ENCODE measurements around the gene RBCK1. TPM values are rescaled to one million over a fixed set of nuclear protein-coding genes. Genes with fewer than 3 reads are reported as not detected.

Gene RBCK1
- total RNA-seq, 1 donor from 2014 or later, result 44.8 TPM

GRCh38 chr20:478949-479429 lies 70.9 kb downstream of the RBCK1 start:
- intact Hi-C loops (cut with micrococcal nuclease), result loop anchor here (5.0 kb wide), 1 partner anchor 127 kb away; no protein-coding TSS in a partner anchor
- ATAC-seq, result peak; percentile 42
- DNase-seq, result no peak

- ATAC-seq (no peak), DNase-seq (no peak)
- intact Hi-C loops (cut with micrococcal nuclease), result loop anchor here (5.0 kb wide), 1 partner anchor 127 kb away; no protein-coding TSS in a partner anchor
Measured at GRCh38 chr20:479487-479886, 71.4 kb downstream of the RBCK1 start.

- DNase-seq (no peak), ATAC-seq (no peak)
- intact Hi-C loops (cut with micrococcal nuclease), result no loop called here
Measured at GRCh38 chr20:480044-480443, 71.9 kb downstream of the RBCK1 start.

GRCh38 chr20:481167-481566 lies 73.1 kb downstream of the RBCK1 start:
- no peak for ATAC-seq
- intact Hi-C loops (cut with micrococcal nuclease), result no loop called here
- no peak for DNase-seq

Other genes with a start within 250 kb of the RBCK1 start
- not detected for gene DEFB128, start 218.6 kb upstream of the RBCK1 start, total RNA-seq
- gene DEFB129, start 181.0 kb upstream of the RBCK1 start, total RNA-seq, result not detected
- not detected for gene DEFB132, start 150.6 kb upstream of the RBCK1 start, total RNA-seq
- 6.9 TPM for gene C20orf96, start 117.5 kb upstream of the RBCK1 start, total RNA-seq
- 11.0 TPM for gene ZCCHC3, start 110.7 kb upstream of the RBCK1 start, total RNA-seq
- 18.3 TPM for gene SOX12, start 82.7 kb upstream of the RBCK1 start, total RNA-seq
- 17.4 TPM for gene NRSN2, start 61.2 kb upstream of the RBCK1 start, total RNA-seq
- gene TRIB3, start 27.5 kb upstream of the RBCK1 start, total RNA-seq, result 0.40 TPM
- gene TBC1D20, start 54.2 kb downstream of the RBCK1 start, total RNA-seq, result 23.3 TPM
- gene CSNK2A1, start 135.5 kb downstream of the RBCK1 start, total RNA-seq, result 116 TPM
- 11.8 TPM for gene TCF15, start 202.0 kb downstream of the RBCK1 start, total RNA-seq
- 34.6 TPM for gene SRXN1, start 244.9 kb downstream of the RBCK1 start, total RNA-seq

All from left ventricle myocardium superior (tissue), 1 donor.